Endothelial cell of umbilical vein (primary cell): ENCODE measurements around the gene RIOK3. TPM values are rescaled to one million over a fixed set of nuclear protein-coding genes. Genes with fewer than 3 reads are reported as not detected.

Experiments used
- BruUV-seq: library from RNA; stranded (reverse); fragments of 400-500 nt; replicated peaks from 2 replicates; lab custom pipeline; 2021; lab: Mats Ljungman, UMichigan
- CTCF ChIA-PET: fragments of 300-600, 350-600 bp; sonication (Branson Sonifier 250); formaldehyde crosslinking; loops from one replicate; lab custom pipeline; 2021; ENCODE audit warnings: antibody characterized with exemption, inconsistent platforms; lab: Charles Lee
- POLR2A ChIA-PET: fragments of 300-600, 350-600 bp; sonication (Branson Sonifier 250); formaldehyde crosslinking; loops from one replicate; lab custom pipeline; 2021; ENCODE audit warnings: antibody characterized with exemption, inconsistent platforms; lab: Charles Lee
- DNase-seq: peaks from one replicate; pipeline ENCODE4 v3.0.0-alpha.2; 2011; ENCODE audit warnings: low read depth, low spot score
- FAIRE-seq: peaks from 2 replicates; lab custom pipeline; 2011; peaks lifted over from hg19 to GRCh38; lab: Jason Lieb, UNC
- H2AFZ ChIP-seq: 2 replicates; pipeline ENCODE4 v1.6.0; 2012; ENCODE audit warnings: low read depth, low read length, control low read depth, inconsistent platforms
- H3K27ac ChIP-seq: 2 replicates; pipeline ENCODE4 v1.5.1; 2011; ENCODE audit warnings: low read depth, mild to moderate bottlenecking, control low read depth, low read length, moderate library complexity; ENCODE audit not compliant: insufficient read depth
- H3K27me3 ChIP-seq, 2 experiments: 2 replicates each; pipeline versions ENCODE4 v1.6.0 to v1.6.1; 2011; ENCODE audit warnings: low read length in 2 of 2, mixed read lengths in 1 of 2; ENCODE audit not compliant: control insufficient read depth in 2 of 2, insufficient read depth in 2 of 2
- H3K36me3 ChIP-seq, 2 experiments: 2 replicates in 1 of 2; 3 replicates in 1 of 2; pipeline ENCODE4 v1.5.1; 2011; ENCODE audit warnings: low read length in 2 of 2, mild to moderate bottlenecking in 1 of 2, moderate library complexity in 1 of 2; ENCODE audit not compliant: control insufficient read depth in 2 of 2, insufficient read depth in 2 of 2; ENCODE audit errors: extremely low read depth in 1 of 2
- H3K4me1 ChIP-seq: 3 replicates; pipeline ENCODE4 v1.5.1; 2011; ENCODE audit warnings: mild to moderate bottlenecking, low read length; ENCODE audit not compliant: control insufficient read depth, insufficient read depth; ENCODE audit errors: extremely low read depth
- H3K4me2 ChIP-seq: 2 replicates; pipeline ENCODE4 v1.6.1; 2011; ENCODE audit warnings: low read length, control low read depth, mixed read lengths; ENCODE audit not compliant: insufficient read depth
- H3K4me3 ChIP-seq, 3 experiments: fragments of 200-600 bp in 1 of 3; sonication (generic), shearing (Covaris generic) in 1 of 3; replicated peaks in 1 of 3; 2 replicates each; pipeline ENCODE4 v1.5.1; 2011 to 2016; ENCODE audit warnings: control low read depth in 3 of 3, low read length in 3 of 3, mild to moderate bottlenecking in 2 of 3, inconsistent platforms in 1 of 3, low read depth in 1 of 3, moderate library complexity in 1 of 3; ENCODE audit not compliant: insufficient read depth in 1 of 3
- H3K79me2 ChIP-seq: 2 replicates; pipeline ENCODE4 v1.6.0; 2012; ENCODE audit warnings: low read length, inconsistent platforms; ENCODE audit not compliant: control insufficient read depth, insufficient read depth
- H3K9ac ChIP-seq: replicated peaks from 2 replicates; pipeline ENCODE3; 2011; ENCODE audit warnings: low read length, control low read depth; ENCODE audit not compliant: insufficient read depth; ENCODE audit errors: extremely low read depth
- H3K9me1 ChIP-seq: replicated peaks from 3 replicates; pipeline ENCODE4 v1.6.0; 2011; ENCODE audit warnings: mild to moderate bottlenecking, low read length; ENCODE audit not compliant: control insufficient read depth, insufficient read depth; ENCODE audit errors: extremely low read depth
- H3K9me3 ChIP-seq: replicated peaks from 2 replicates; pipeline ENCODE4 v1.5.1; 2012; ENCODE audit warnings: low read length, inconsistent platforms; ENCODE audit not compliant: control insufficient read depth, insufficient read depth
- H4K20me1 ChIP-seq: replicated peaks from 2 replicates; pipeline ENCODE3; 2011; ENCODE audit warnings: mild to moderate bottlenecking, low read length; ENCODE audit not compliant: control insufficient read depth, insufficient read depth; ENCODE audit errors: extremely low read depth
- CTCF ChIP-seq, 2 donors: IDR thresholded peaks; 1 replicate in 1 of 2; 2 replicates in 1 of 2; pipeline ENCODE4 v1.5.1; 2011; ENCODE audit warnings: low read length in 2 of 2, mild to moderate bottlenecking in 2 of 2, moderate library complexity in 2 of 2, control low read depth in 1 of 2, inconsistent platforms in 1 of 2, low read depth in 1 of 2; ENCODE audit not compliant: insufficient read depth in 1 of 2; ENCODE audit errors: extremely low read depth in 1 of 2
- FOS ChIP-seq: IDR thresholded peaks from 2 replicates; pipeline ENCODE4 v1.6.1; 2011; ENCODE audit warnings: mild to moderate bottlenecking, low read length, moderate library complexity, borderline replicate concordance; ENCODE audit not compliant: insufficient read depth
- GATA2 ChIP-seq: IDR thresholded peaks from 2 replicates; pipeline ENCODE4 v1.7.0; 2011; ENCODE audit warnings: low read depth, mild to moderate bottlenecking, moderate library complexity, mixed read lengths, low read length; ENCODE audit not compliant: insufficient read length, insufficient read depth
- MAX ChIP-seq: IDR thresholded peaks from 2 replicates; pipeline ENCODE4 v1.6.1; 2011; ENCODE audit not compliant: insufficient read depth, insufficient read length
- POLR2A ChIP-seq: IDR thresholded peaks from 2 replicates; pipeline ENCODE4 v1.6.1; 2012; ENCODE audit warnings: low read depth, mild to moderate bottlenecking, control low read depth, low read length
- dilution Hi-C: fragments of 300-500 bp; cut with MboI; formaldehyde crosslinking; loops from one replicate; pipeline ENCODE4 v1.15.0; 2019; ENCODE audit warnings: low sequenced_read_pairs; ENCODE audit not compliant: extremely low pct_ligation_motif_present
- intact Hi-C: fragments of 100-400 bp; cut with micrococcal nuclease; formaldehyde crosslinking; loops from one replicate; pipeline ENCODE4 v1.10.0; 2022
- polyA plus RNA-seq, 4 experiments: library from polyadenylated mRNA; depleted of rRNA in 3 of 4; stranded (reverse) in 3 of 4; unstranded in 1 of 4; fragments of >200 nt; gene quantifications; 2 replicates each; pipeline versions ENCODE4 v1.2.1 to v1.2.3, GENCODE V29; 2011 to 2012; ENCODE audit warnings: missing spikeins in 1 of 4
- total RNA-seq: library from RNA; stranded (reverse); gene quantifications from 2 replicates; pipeline ENCODE4 v1.2.3, GENCODE V29; 2021

Gene RIOK3
- total and polyA plus RNA-seq, 2 donors (not counting 3 experiments of a cell fraction or from before 2014, with no cell fraction given), result 14.8 to 50.7 TPM

- H3K9me1 ChIP-seq, result no peaks in the 10 kb centered on the region
- POLR2A ChIA-PET, result no interaction called here
These were observed 15.8 kb downstream of the RIOK3 start for GRCh38 chr18:23468753-23469459.

More at GRCh38 chr18:23468753-23469459, 15.8 kb downstream of the RIOK3 start:
- H3K27ac ChIP-seq, result no peak overlapping the region
- no peaks in the 10 kb centered on the region for H4K20me1 ChIP-seq
- H3K4me1 ChIP-seq, result no peaks in the 10 kb centered on the region
- no peak overlapping the region for H3K9ac ChIP-seq
- H3K36me3 ChIP-seq, result peaks cover 22 to 27% of the 10 kb centered on the region in 2 experiments
- H3K27me3 ChIP-seq, result no peaks in the 10 kb centered on the region
- no TSS peak for BruUV-seq
- H2AFZ ChIP-seq, result no peak overlapping the region
- no peak for DNase-seq
- H3K4me3 ChIP-seq, result no peak overlapping the region
- no peak for FAIRE-seq
- intact Hi-C loops (no loop called here), dilution Hi-C loops (no loop called here)
- no peaks in the 10 kb centered on the region for H3K9me3 ChIP-seq
- peaks cover 3% of the 10 kb centered on the region for H3K79me2 ChIP-seq
- H3K4me2 ChIP-seq, result no peak overlapping the region
- CTCF ChIA-PET, result interaction anchor here (1.5 kb wide), 1 partner anchor 14 kb away, joined by 5 read pairs; no protein-coding TSS in a partner anchor
- no peak for TF ChIP-seq GATA2
- TF ChIP-seq FOS, result no peak
- no peak for TF ChIP-seq POLR2A
- TF ChIP-seq CTCF (IDR thresholded peaks at IDR 0.05; ENCODE audit: extremely low read depth in 1 of 2, insufficient read depth in 1 of 2, low read depth in 1 of 2, low read length in 2 of 2), result no peak
- no peak for TF ChIP-seq MAX
